Measurements from ENCODE around the gene LLGL2. TPM values are rescaled to one million over a fixed set of nuclear protein-coding genes. Genes with fewer than 3 reads are reported as not detected.

The LLGL2 gene
- total RNA-seq, 4 donors from 2014 or later: 0.78 to 7.1 (median 1.4) TPM

DNA sequence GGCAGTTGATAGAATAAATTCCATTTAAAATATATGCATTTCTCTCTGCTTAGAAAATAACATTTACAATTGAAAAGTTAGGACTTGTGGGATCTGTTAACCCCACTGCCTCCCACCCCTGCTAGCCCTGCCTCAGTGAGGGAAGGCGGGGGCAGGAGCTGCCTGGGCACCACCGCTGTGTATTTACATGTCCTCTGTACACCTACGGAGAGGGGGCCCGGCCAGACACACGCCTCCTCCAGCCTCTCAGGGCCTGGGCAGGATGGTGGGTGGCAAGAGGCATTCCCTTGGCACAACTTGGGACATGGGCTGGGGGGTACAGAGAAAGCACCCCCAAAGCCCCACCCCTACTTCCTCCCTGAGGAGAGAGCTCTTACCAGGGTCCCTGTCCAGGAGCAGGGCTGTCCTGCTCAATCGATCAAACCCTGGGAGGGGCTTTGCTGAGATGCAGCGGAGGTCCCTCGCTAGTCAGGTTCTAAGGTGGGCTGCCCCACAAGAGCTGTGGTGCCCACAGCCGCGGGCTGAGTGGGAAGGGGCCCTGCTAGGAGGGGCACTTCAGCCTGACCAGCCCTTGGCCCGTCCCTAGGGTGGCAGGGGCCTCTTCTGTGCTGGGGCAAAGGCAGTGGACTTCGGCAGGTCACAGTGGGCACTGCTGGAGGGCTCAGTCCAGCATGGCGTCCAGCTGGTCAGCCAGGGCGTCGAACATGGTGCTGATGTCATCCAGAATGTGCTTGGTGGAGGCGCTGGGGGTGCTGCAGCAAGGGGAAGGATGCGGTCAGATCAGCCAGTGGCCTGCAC lies 24.9 kb upstream of the LLGL2 start:
- intact Hi-C loops (cut with DNase I; ENCODE audit: low total_unique reads) (no loop called here), in situ Hi-C loops (cut with MboI; ENCODE audit: low sequenced_read_pairs in 4 of 4) (no loop called here)
- Histone ChIP-seq H3K9me3 (no peaks in the 10 kb centered on the region), H3K27me3 (no peaks in the 10 kb centered on the region), H3K4me3 (no peak overlapping the region), H3K4me1 (peaks cover 4 to 9% of the 10 kb centered on the region in 2 donors), H3K27ac (peak overlapping the region in 3 of 4 donors; percentile 9 to 63 (median 10)), H3K36me3 (peaks cover 0 to 64% of the 10 kb centered on the region in 2 donors)
- DNase-seq: no peak
- TF ChIP-seq, protein P1, sequence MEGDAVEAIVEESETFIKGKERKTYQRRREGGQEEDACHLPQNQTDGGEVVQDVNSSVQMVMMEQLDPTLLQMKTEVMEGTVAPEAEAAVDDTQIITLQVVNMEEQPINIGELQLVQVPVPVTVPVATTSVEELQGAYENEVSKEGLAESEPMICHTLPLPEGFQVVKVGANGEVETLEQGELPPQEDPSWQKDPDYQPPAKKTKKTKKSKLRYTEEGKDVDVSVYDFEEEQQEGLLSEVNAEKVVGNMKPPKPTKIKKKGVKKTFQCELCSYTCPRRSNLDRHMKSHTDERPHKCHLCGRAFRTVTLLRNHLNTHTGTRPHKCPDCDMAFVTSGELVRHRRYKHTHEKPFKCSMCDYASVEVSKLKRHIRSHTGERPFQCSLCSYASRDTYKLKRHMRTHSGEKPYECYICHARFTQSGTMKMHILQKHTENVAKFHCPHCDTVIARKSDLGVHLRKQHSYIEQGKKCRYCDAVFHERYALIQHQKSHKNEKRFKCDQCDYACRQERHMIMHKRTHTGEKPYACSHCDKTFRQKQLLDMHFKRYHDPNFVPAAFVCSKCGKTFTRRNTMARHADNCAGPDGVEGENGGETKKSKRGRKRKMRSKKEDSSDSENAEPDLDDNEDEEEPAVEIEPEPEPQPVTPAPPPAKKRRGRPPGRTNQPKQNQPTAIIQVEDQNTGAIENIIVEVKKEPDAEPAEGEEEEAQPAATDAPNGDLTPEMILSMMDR (IDR thresholded peaks at IDR 0.05 in 4 of 5, conservative IDR thresholded peaks at IDR 0.05 in 1 of 5): no peak
- no peak for TF ChIP-seq POLR2A (IDR thresholded peaks at IDR 0.05)
- ATAC-seq: no peak

- H3K4me1 ChIP-seq: peaks cover 4 to 9% of the 10 kb centered on the region in 2 donors
- peaks cover 0 to 64% of the 10 kb centered on the region in 2 donors for H3K36me3 ChIP-seq
- no peaks in the 10 kb centered on the region for H3K27me3 ChIP-seq
- no peaks in the 10 kb centered on the region for H3K9me3 ChIP-seq
- H3K4me3 ChIP-seq: no peak overlapping the region
- DNase-seq (no peak), ATAC-seq (no peak)
- in situ Hi-C loops (cut with MboI; ENCODE audit: low sequenced_read_pairs in 4 of 4): no loop called here
- TF ChIP-seq, protein P1 (IDR thresholded peaks at IDR 0.05 in 4 of 5, conservative IDR thresholded peaks at IDR 0.05 in 1 of 5): no peak
- no peak for TF ChIP-seq POLR2A (IDR thresholded peaks at IDR 0.05)
- intact Hi-C loops (cut with DNase I; ENCODE audit: low total_unique reads): no loop called here
- peak overlapping the region; percentile 10 to 63 (median 32) for H3K27ac ChIP-seq
Observed at GRCh38 chr17:75501378-75502071, 24.0 kb upstream of the LLGL2 start.

- Histone ChIP-seq H3K4me1 (peaks cover 4 to 9% of the 10 kb centered on the region in 2 donors), H3K9me3 (no peaks in the 10 kb centered on the region), H3K27me3 (no peaks in the 10 kb centered on the region), H3K4me3 (no peak overlapping the region), H3K27ac (peak overlapping the region; percentile 10 to 63 (median 32)), H3K36me3 (peaks cover 0 to 69% of the 10 kb centered on the region in 2 donors)
- no peak for DNase-seq
- in situ Hi-C loops (cut with MboI; ENCODE audit: low sequenced_read_pairs in 4 of 4) (no loop called here), intact Hi-C loops (cut with DNase I; ENCODE audit: low total_unique reads) (no loop called here)
- no peak for ATAC-seq
- no peak for TF ChIP-seq POLR2A (IDR thresholded peaks at IDR 0.05)
- TF ChIP-seq, protein P1 (IDR thresholded peaks at IDR 0.05 in 4 of 5, conservative IDR thresholded peaks at IDR 0.05 in 1 of 5): no peak
Observed at GRCh38 chr17:75502072-75502720, 23.3 kb upstream of the LLGL2 start.

- intact Hi-C loops (cut with DNase I; ENCODE audit: low total_unique reads): no loop called here
Observed at GRCh38 chr17:75502721-75503329, 22.7 kb upstream of the LLGL2 start.

More at GRCh38 chr17:75502721-75503329, 22.7 kb upstream of the LLGL2 start:
- DNase-seq (no peak), ATAC-seq (no peak)
- Histone ChIP-seq H3K4me1 (peaks cover 4 to 9% of the 10 kb centered on the region in 2 donors), H3K9me3 (no peaks in the 10 kb centered on the region), H3K4me3 (no peak overlapping the region), H3K27ac (no peak overlapping the region), H3K36me3 (peaks cover 0 to 69% of the 10 kb centered on the region in 2 donors), H3K27me3 (no peaks in the 10 kb centered on the region)
- in situ Hi-C loops (cut with MboI; ENCODE audit: low sequenced_read_pairs in 4 of 4): no loop called here
- TF ChIP-seq POLR2A (IDR thresholded peaks at IDR 0.05): no peak
- TF ChIP-seq, protein P1 (IDR thresholded peaks at IDR 0.05 in 4 of 5, conservative IDR thresholded peaks at IDR 0.05 in 1 of 5): no peak
